PC-9 (cell line): ENCODE results near the gene DPP9. TPM values are rescaled to one million over a fixed set of nuclear protein-coding genes. Genes with fewer than 3 reads are reported as not detected.
"Not testable (repeated sequence)": the region's sequence is repeated elsewhere in the genome, so short reads cannot be mapped to it uniquely, and the experiment has no call there.

ENCODE experiments used
- BruUV-seq: library from RNA; stranded (reverse); fragments of 400-500 nt; replicated peaks from 2 replicates; lab custom pipeline; 2021; lab: Mats Ljungman, UMichigan
- CTCF ChIA-PET: fragments of 300-600 bp; sonication (Branson Sonifier 250); formaldehyde crosslinking; loops from one replicate; lab custom pipeline; 2022; ENCODE audit warnings: antibody characterized with exemption; lab: Charles Lee
- POLR2A ChIA-PET: fragments of 300-600 bp; sonication (Branson Sonifier 250); formaldehyde crosslinking; loops from one replicate; lab custom pipeline; 2022; ENCODE audit warnings: antibody characterized with exemption; ENCODE audit not compliant: unreplicated experiment; lab: Charles Lee
- DNase-seq, 2 experiments: peaks; one replicate each; pipeline versions ENCODE4 v3.0.0 to v3.0.0-alpha.2; 2015 to 2022; ENCODE audit warnings: mixed read lengths in 1 of 2
- H2AFZ ChIP-seq: fragments of 200-600 bp; sonication (generic); 2 replicates; pipeline ENCODE4 v1.8.1; 2017; ENCODE audit warnings: antibody characterized with exemption
- H3F3A ChIP-seq: fragments of 200-600 bp; sonication (generic); 2 replicates; pipeline ENCODE4 v1.8.1; 2017; ENCODE audit warnings: antibody characterized with exemption, mild to moderate bottlenecking, low read depth; ENCODE audit not compliant: insufficient read depth
- H3K27ac ChIP-seq: fragments of 200-600 bp; sonication (generic); 2 replicates; pipeline ENCODE4 v1.6.1; 2016; ENCODE audit warnings: mixed run types
- H3K27me3 ChIP-seq: fragments of 200-600 bp; sonication (generic); 2 replicates; pipeline ENCODE4 v1.6.1; 2016; ENCODE audit warnings: low read depth, mixed run types; ENCODE audit not compliant: insufficient read depth
- H3K36me3 ChIP-seq: fragments of 200-600 bp; sonication (generic); 2 replicates; pipeline ENCODE4 v1.6.1; 2016; ENCODE audit warnings: low read depth, mixed run types
- H3K4me1 ChIP-seq: fragments of 200-600 bp; sonication (generic); replicated peaks from 2 replicates; pipeline ENCODE4 v1.6.1; 2016; ENCODE audit warnings: mixed run types; ENCODE audit not compliant: insufficient read depth
- H3K4me2 ChIP-seq: fragments of 200-600 bp; sonication (generic); 2 replicates; pipeline ENCODE4 v1.6.1; 2017; ENCODE audit warnings: mixed run types
- H3K4me3 ChIP-seq: fragments of 200-600 bp; sonication (generic); 2 replicates; pipeline ENCODE4 v1.6.1; 2016; ENCODE audit warnings: mixed run types
- H3K79me2 ChIP-seq: fragments of 200-600 bp; sonication (generic); 2 replicates; pipeline ENCODE4 v1.6.1; 2017; ENCODE audit warnings: low read depth, mixed run types
- H3K9me2 ChIP-seq: fragments of 200-600 bp; sonication (generic); 2 replicates; pipeline ENCODE4 v1.8.1; 2017; ENCODE audit warnings: mild to moderate bottlenecking; ENCODE audit not compliant: insufficient read depth
- H3K9me3 ChIP-seq: fragments of 200-600 bp; sonication (generic); 2 replicates; pipeline ENCODE4 v1.8.1; 2016; ENCODE audit warnings: low read depth; ENCODE audit not compliant: insufficient read depth
- H4K20me1 ChIP-seq: fragments of 200-600 bp; sonication (generic); 2 replicates; pipeline ENCODE4 v1.8.1; 2017; ENCODE audit not compliant: insufficient read depth
- CTCF ChIP-seq: fragments of 200-600 bp; sonication (generic); conservative IDR thresholded peaks from 2 replicates; pipeline ENCODE4 v1.6.1; 2017; ENCODE audit warnings: mixed run types, antibody characterized with exemption, mild to moderate bottlenecking, moderate library complexity
- EZH2 ChIP-seq: fragments of 200-600 bp; sonication (generic); IDR thresholded peaks from 2 replicates; pipeline ENCODE4 v1.8.0; 2017; ENCODE audit warnings: antibody characterized with exemption, low read depth
- intact Hi-C: fragments of 100-400 bp; cut with micrococcal nuclease; formaldehyde crosslinking; loops from one replicate; pipeline ENCODE4 v1.10.0; 2022; ENCODE audit not compliant: unreplicated experiment
- total RNA-seq: library from RNA; stranded (reverse); gene quantifications from 2 replicates; pipeline ENCODE4 v1.2.3, GENCODE V29; 2021

DPP9 gene
- total RNA-seq, 1 experiment from 2014 or later, result 85.3 TPM

- no peaks in the 10 kb centered on the region for H4K20me1 ChIP-seq
- no peak overlapping the region for H3K4me3 ChIP-seq
- no peaks in the 10 kb centered on the region for H3K9me2 ChIP-seq
- no peak overlapping the region for H2AFZ ChIP-seq
- no peaks in the 10 kb centered on the region for H3K4me1 ChIP-seq
- intact Hi-C loops, result no loop called here
- BruUV-seq, result no TSS peak
- TF ChIP-seq CTCF, result no peak
- TF ChIP-seq EZH2, result no peak
- ChIA-PET CTCF (interaction anchor here (0.6 kb wide), 1 partner anchor 266 kb away, joined by 3 read pairs; no protein-coding TSS in a partner anchor), POLR2A (no interaction called here)
- peaks cover 7% of the 10 kb centered on the region; the same call in 1 of the 2 replicates for H3K27me3 ChIP-seq
- no peaks in the 10 kb centered on the region for H3K79me2 ChIP-seq
- H3K36me3 ChIP-seq, result no peaks in the 10 kb centered on the region
- no peaks in the 10 kb centered on the region for H3F3A ChIP-seq
- H3K9me3 ChIP-seq, result no peaks in the 10 kb centered on the region
- no peak overlapping the region for H3K4me2 ChIP-seq
- no peak for DNase-seq
- no peak overlapping the region for H3K27ac ChIP-seq
Observed at GRCh38 chr19:4745986-4746385, 22.3 kb upstream of the DPP9 start.

- H2AFZ ChIP-seq, H3K36me3 ChIP-seq, intact Hi-C loops, CTCF ChIA-PET, H3K9me2 ChIP-seq, H3F3A ChIP-seq, DNase-seq, H3K4me2 ChIP-seq, H3K9me3 ChIP-seq, H3K4me1 ChIP-seq, H4K20me1 ChIP-seq, POLR2A ChIA-PET, H3K4me3 ChIP-seq, H3K27ac ChIP-seq, H3K79me2 ChIP-seq, H3K27me3 ChIP-seq, BruUV-seq: not testable (repeated sequence)
Observed at GRCh38 chr19:4745175-4745574, 21.5 kb upstream of the DPP9 start.

- ChIA-PET CTCF (interaction anchor here (0.5 kb wide), 1 partner anchor 39 kb away, joined by 5 read pairs; no protein-coding TSS in a partner anchor), POLR2A (no interaction called here)
- no peak overlapping the region for H3K4me2 ChIP-seq
- DNase-seq, result no peak
- peaks cover 7% of the 10 kb centered on the region; the same call in 1 of the 2 replicates for H3K27me3 ChIP-seq
- no peaks in the 10 kb centered on the region for H4K20me1 ChIP-seq
- H3K36me3 ChIP-seq, result no peaks in the 10 kb centered on the region
- no peaks in the 10 kb centered on the region for H3K9me2 ChIP-seq
- intact Hi-C loops, result no loop called here
- TF ChIP-seq CTCF (no peak), EZH2 (no peak)
- BruUV-seq, result no TSS peak
- no peaks in the 10 kb centered on the region for H3K9me3 ChIP-seq
- no peak overlapping the region for H3K4me3 ChIP-seq
- H3K79me2 ChIP-seq, result no peaks in the 10 kb centered on the region
- no peak overlapping the region for H2AFZ ChIP-seq
- no peak overlapping the region for H3K27ac ChIP-seq
- H3F3A ChIP-seq, result no peaks in the 10 kb centered on the region
- no peaks in the 10 kb centered on the region for H3K4me1 ChIP-seq
Observed at GRCh38 chr19:4744451-4745174, 21.0 kb upstream of the DPP9 start.
